Endothelial cell of umbilical vein (primary cell): ENCODE data around the gene IPPK. TPM values are rescaled to one million over a fixed set of nuclear protein-coding genes. Genes with fewer than 3 reads are reported as not detected.

Source experiments
- BruUV-seq: library from RNA; stranded (reverse); fragments of 400-500 nt; replicated peaks from 2 replicates; lab custom pipeline; 2021; lab: Mats Ljungman, UMichigan
- CTCF ChIA-PET: fragments of 300-600, 350-600 bp; sonication (Branson Sonifier 250); formaldehyde crosslinking; loops from one replicate; lab custom pipeline; 2021; ENCODE audit warnings: antibody characterized with exemption, inconsistent platforms; lab: Charles Lee
- POLR2A ChIA-PET: fragments of 300-600, 350-600 bp; sonication (Branson Sonifier 250); formaldehyde crosslinking; loops from one replicate; lab custom pipeline; 2021; ENCODE audit warnings: antibody characterized with exemption, inconsistent platforms; lab: Charles Lee
- DNase-seq: peaks from one replicate; pipeline ENCODE4 v3.0.0-alpha.2; 2011; ENCODE audit warnings: low read depth, low spot score
- FAIRE-seq: peaks from 2 replicates; lab custom pipeline; 2011; peaks lifted over from hg19 to GRCh38; lab: Jason Lieb, UNC
- H2AFZ ChIP-seq: 2 replicates; pipeline ENCODE4 v1.6.0; 2012; ENCODE audit warnings: low read depth, low read length, control low read depth, inconsistent platforms
- H3K27ac ChIP-seq: 2 replicates; pipeline ENCODE4 v1.5.1; 2011; ENCODE audit warnings: low read depth, mild to moderate bottlenecking, control low read depth, low read length, moderate library complexity; ENCODE audit not compliant: insufficient read depth
- H3K27me3 ChIP-seq, 2 experiments: 2 replicates each; pipeline versions ENCODE4 v1.6.0 to v1.6.1; 2011; ENCODE audit warnings: low read length in 2 of 2, mixed read lengths in 1 of 2; ENCODE audit not compliant: control insufficient read depth in 2 of 2, insufficient read depth in 2 of 2
- H3K36me3 ChIP-seq, 2 experiments: 2 replicates in 1 of 2; 3 replicates in 1 of 2; pipeline ENCODE4 v1.5.1; 2011; ENCODE audit warnings: low read length in 2 of 2, mild to moderate bottlenecking in 1 of 2, moderate library complexity in 1 of 2; ENCODE audit not compliant: control insufficient read depth in 2 of 2, insufficient read depth in 2 of 2; ENCODE audit errors: extremely low read depth in 1 of 2
- H3K4me1 ChIP-seq: 3 replicates; pipeline ENCODE4 v1.5.1; 2011; ENCODE audit warnings: mild to moderate bottlenecking, low read length; ENCODE audit not compliant: control insufficient read depth, insufficient read depth; ENCODE audit errors: extremely low read depth
- H3K4me2 ChIP-seq: 2 replicates; pipeline ENCODE4 v1.6.1; 2011; ENCODE audit warnings: low read length, control low read depth, mixed read lengths; ENCODE audit not compliant: insufficient read depth
- H3K4me3 ChIP-seq, 3 experiments: fragments of 200-600 bp in 1 of 3; sonication (generic), shearing (Covaris generic) in 1 of 3; replicated peaks in 1 of 3; 2 replicates each; pipeline ENCODE4 v1.5.1; 2011 to 2016; ENCODE audit warnings: control low read depth in 3 of 3, low read length in 3 of 3, mild to moderate bottlenecking in 2 of 3, inconsistent platforms in 1 of 3, low read depth in 1 of 3, moderate library complexity in 1 of 3; ENCODE audit not compliant: insufficient read depth in 1 of 3
- H3K79me2 ChIP-seq: 2 replicates; pipeline ENCODE4 v1.6.0; 2012; ENCODE audit warnings: low read length, inconsistent platforms; ENCODE audit not compliant: control insufficient read depth, insufficient read depth
- H3K9ac ChIP-seq: replicated peaks from 2 replicates; pipeline ENCODE3; 2011; ENCODE audit warnings: low read length, control low read depth; ENCODE audit not compliant: insufficient read depth; ENCODE audit errors: extremely low read depth
- H3K9me1 ChIP-seq: replicated peaks from 3 replicates; pipeline ENCODE4 v1.6.0; 2011; ENCODE audit warnings: mild to moderate bottlenecking, low read length; ENCODE audit not compliant: control insufficient read depth, insufficient read depth; ENCODE audit errors: extremely low read depth
- H3K9me3 ChIP-seq: replicated peaks from 2 replicates; pipeline ENCODE4 v1.5.1; 2012; ENCODE audit warnings: low read length, inconsistent platforms; ENCODE audit not compliant: control insufficient read depth, insufficient read depth
- H4K20me1 ChIP-seq: replicated peaks from 2 replicates; pipeline ENCODE3; 2011; ENCODE audit warnings: mild to moderate bottlenecking, low read length; ENCODE audit not compliant: control insufficient read depth, insufficient read depth; ENCODE audit errors: extremely low read depth
- CTCF ChIP-seq, 2 donors: IDR thresholded peaks; 1 replicate in 1 of 2; 2 replicates in 1 of 2; pipeline ENCODE4 v1.5.1; 2011; ENCODE audit warnings: low read length in 2 of 2, mild to moderate bottlenecking in 2 of 2, moderate library complexity in 2 of 2, control low read depth in 1 of 2, inconsistent platforms in 1 of 2, low read depth in 1 of 2; ENCODE audit not compliant: insufficient read depth in 1 of 2; ENCODE audit errors: extremely low read depth in 1 of 2
- EZH2 ChIP-seq: IDR thresholded peaks from 2 replicates; pipeline ENCODE4 v1.6.1; 2012; ENCODE audit warnings: borderline replicate concordance, low read depth, mild to moderate bottlenecking, moderate library complexity, low read length, inconsistent platforms; ENCODE audit not compliant: severe bottlenecking
- FOS ChIP-seq: IDR thresholded peaks from 2 replicates; pipeline ENCODE4 v1.6.1; 2011; ENCODE audit warnings: mild to moderate bottlenecking, low read length, moderate library complexity, borderline replicate concordance; ENCODE audit not compliant: insufficient read depth
- GATA2 ChIP-seq: IDR thresholded peaks from 2 replicates; pipeline ENCODE4 v1.7.0; 2011; ENCODE audit warnings: low read depth, mild to moderate bottlenecking, moderate library complexity, mixed read lengths, low read length; ENCODE audit not compliant: insufficient read length, insufficient read depth
- JUN ChIP-seq: IDR thresholded peaks from 2 replicates; pipeline ENCODE4 v1.6.1; 2011; ENCODE audit warnings: borderline replicate concordance, low read depth; ENCODE audit not compliant: insufficient read length, insufficient read depth
- MAX ChIP-seq: IDR thresholded peaks from 2 replicates; pipeline ENCODE4 v1.6.1; 2011; ENCODE audit not compliant: insufficient read depth, insufficient read length
- MYC ChIP-seq: IDR thresholded peaks from one replicate; pipeline ENCODE4 v1.6.1; 2011; ENCODE audit warnings: mild to moderate bottlenecking, low read depth, low read length
- POLR2A ChIP-seq: IDR thresholded peaks from 2 replicates; pipeline ENCODE4 v1.6.1; 2012; ENCODE audit warnings: low read depth, mild to moderate bottlenecking, control low read depth, low read length
- POLR2AphosphoS5 ChIP-seq: IDR thresholded peaks from 2 replicates; pipeline ENCODE4 v1.6.1; 2012; ENCODE audit warnings: low read depth, mild to moderate bottlenecking, control low read depth, low read length, moderate library complexity; ENCODE audit not compliant: insufficient read depth
- dilution Hi-C: fragments of 300-500 bp; cut with MboI; formaldehyde crosslinking; loops from one replicate; pipeline ENCODE4 v1.15.0; 2019; ENCODE audit warnings: low sequenced_read_pairs; ENCODE audit not compliant: extremely low pct_ligation_motif_present
- intact Hi-C: fragments of 100-400 bp; cut with micrococcal nuclease; formaldehyde crosslinking; loops from one replicate; pipeline ENCODE4 v1.10.0; 2022
- polyA plus RNA-seq, 4 experiments: library from polyadenylated mRNA; depleted of rRNA in 3 of 4; stranded (reverse) in 3 of 4; unstranded in 1 of 4; fragments of >200 nt; gene quantifications; 2 replicates each; pipeline versions ENCODE4 v1.2.1 to v1.2.3, GENCODE V29; 2011 to 2012; ENCODE audit warnings: missing spikeins in 1 of 4
- total RNA-seq: library from RNA; stranded (reverse); gene quantifications from 2 replicates; pipeline ENCODE4 v1.2.3, GENCODE V29; 2021

The IPPK gene
- total and polyA plus RNA-seq, 2 donors (not counting 3 experiments of a cell fraction or from before 2014, with no cell fraction given): 14.0 to 28.0 TPM

DNA sequence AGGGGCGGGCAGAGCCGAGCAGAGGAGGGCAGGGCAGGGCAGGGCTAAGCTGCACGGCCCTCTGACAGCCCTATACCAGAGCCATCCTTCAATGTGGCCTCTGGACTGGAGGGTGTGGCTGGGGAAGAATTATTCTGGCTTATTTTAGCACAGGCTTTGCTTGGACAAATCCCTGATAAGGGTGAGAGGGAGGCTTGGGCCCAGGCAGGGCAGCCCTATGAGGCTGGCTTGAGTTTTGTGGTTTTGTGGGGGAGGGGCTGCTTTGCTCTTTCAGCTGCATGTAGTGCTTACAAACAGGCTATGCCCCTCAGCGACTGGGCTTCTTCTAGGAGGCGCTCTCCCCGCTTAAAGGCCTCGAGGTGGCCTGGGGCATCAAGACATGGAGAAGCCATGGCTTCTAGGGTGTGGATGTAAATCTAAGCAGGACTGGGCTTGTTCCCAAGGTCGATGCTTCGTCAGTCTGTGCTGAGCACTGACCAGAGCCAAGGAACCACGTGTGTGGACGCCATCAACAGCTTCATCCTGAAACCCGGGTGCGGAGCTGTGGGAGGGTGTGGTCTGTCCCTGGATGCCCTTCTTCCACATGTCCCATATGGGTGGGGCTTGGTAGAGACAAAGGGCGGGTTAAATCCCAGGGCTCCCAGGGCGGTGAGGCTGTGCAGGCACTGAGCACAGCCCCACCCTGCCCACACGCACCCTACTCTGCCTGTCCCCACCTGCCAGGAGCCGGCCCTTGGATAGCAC is 45.7 kb upstream of the IPPK start:
- TF ChIP-seq MAX: no peak
- no peak for TF ChIP-seq GATA2
- TF ChIP-seq MYC: no peak
- TF ChIP-seq POLR2AphosphoS5: no peak
- no peak for TF ChIP-seq POLR2A
- no peak for TF ChIP-seq CTCF (IDR thresholded peaks at IDR 0.05; ENCODE audit: extremely low read depth in 1 of 2, insufficient read depth in 1 of 2, low read depth in 1 of 2, low read length in 2 of 2)
- TF ChIP-seq FOS: no peak
- no peak for TF ChIP-seq JUN
- TF ChIP-seq EZH2: no peak
- intact Hi-C loops (loop anchor here (1.0 kb wide), 3 partner anchors 12 to 75 kb away; no protein-coding TSS in a partner anchor), dilution Hi-C loops (no loop called here)
- Histone ChIP-seq H3K79me2 (peaks cover 4% of the 10 kb centered on the region), H2AFZ (no peak overlapping the region), H4K20me1 (no peaks in the 10 kb centered on the region), H3K27ac (no peak overlapping the region), H3K9ac (no peak overlapping the region), H3K4me3 (no peak overlapping the region), H3K9me3 (no peaks in the 10 kb centered on the region), H3K4me2 (no peak overlapping the region), H3K4me1 (peaks cover 5% of the 10 kb centered on the region), H3K9me1 (no peaks in the 10 kb centered on the region), H3K36me3 (peaks cover 18 to 52% of the 10 kb centered on the region in 2 experiments), H3K27me3 (no peaks in the 10 kb centered on the region)
- no peak for DNase-seq
- no peak for FAIRE-seq
- POLR2A ChIA-PET: no interaction called here
- no TSS peak for BruUV-seq
- CTCF ChIA-PET: interaction anchor here (0.8 to 10.3 kb wide), 7 partner anchors 11 to 76 kb away, joined by 3 to 226 read pairs (median 4); partner anchors contain the start of gene BICD2
